GM23338 (cell line): Measurements from ENCODE around the gene KCTD17.

ENCODE experiments used
- EZH2 ChIP-seq: fragments of 200-600 bp; sonication (generic); IDR thresholded peaks from one replicate; pipeline ENCODE4 v1.8.0; 2017; ENCODE audit warnings: antibody characterized with exemption, mild to moderate bottlenecking, low read depth; ENCODE audit not compliant: unreplicated experiment
- POLR2AphosphoS5 ChIP-seq: IDR thresholded peaks from 2 replicates; pipeline ENCODE4 v1.6.1; 2016; ENCODE audit warnings: antibody characterized with exemption, low read depth
- TF ChIP-seq, protein P1 (sequence below), 2 experiments: fragments of 200-600 bp in 1 of 2; sonication (generic) in 1 of 2; conservative IDR thresholded peaks; 2 replicates each; pipeline versions ENCODE4 v1.5.1 to v1.6.1; 2016 to 2017; ENCODE audit warnings: antibody characterized with exemption in 2 of 2, low read depth in 2 of 2, mild to moderate bottlenecking in 2 of 2, moderate library complexity in 1 of 2

DNA sequence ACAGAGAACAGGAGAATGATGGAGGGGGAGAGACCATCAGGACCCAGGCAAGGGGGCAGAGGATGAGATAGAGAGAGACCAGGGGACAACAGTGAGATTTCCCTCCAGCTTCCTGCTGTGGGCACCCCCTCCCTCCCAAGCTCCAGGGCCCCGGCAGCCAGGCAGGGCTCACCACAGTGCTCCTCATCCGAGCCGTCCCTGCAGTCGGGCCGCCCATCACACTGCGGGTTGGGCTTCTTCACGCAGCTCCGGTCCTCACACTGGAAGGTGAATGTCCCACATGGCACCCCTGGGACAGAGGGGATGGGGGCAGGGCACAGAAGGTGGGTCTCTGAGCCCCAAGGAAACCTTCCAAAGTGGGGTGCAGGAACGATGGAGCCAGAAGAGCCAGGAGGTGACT, 19.2 kb downstream of the KCTD17 start:
- TF ChIP-seq, protein P1, sequence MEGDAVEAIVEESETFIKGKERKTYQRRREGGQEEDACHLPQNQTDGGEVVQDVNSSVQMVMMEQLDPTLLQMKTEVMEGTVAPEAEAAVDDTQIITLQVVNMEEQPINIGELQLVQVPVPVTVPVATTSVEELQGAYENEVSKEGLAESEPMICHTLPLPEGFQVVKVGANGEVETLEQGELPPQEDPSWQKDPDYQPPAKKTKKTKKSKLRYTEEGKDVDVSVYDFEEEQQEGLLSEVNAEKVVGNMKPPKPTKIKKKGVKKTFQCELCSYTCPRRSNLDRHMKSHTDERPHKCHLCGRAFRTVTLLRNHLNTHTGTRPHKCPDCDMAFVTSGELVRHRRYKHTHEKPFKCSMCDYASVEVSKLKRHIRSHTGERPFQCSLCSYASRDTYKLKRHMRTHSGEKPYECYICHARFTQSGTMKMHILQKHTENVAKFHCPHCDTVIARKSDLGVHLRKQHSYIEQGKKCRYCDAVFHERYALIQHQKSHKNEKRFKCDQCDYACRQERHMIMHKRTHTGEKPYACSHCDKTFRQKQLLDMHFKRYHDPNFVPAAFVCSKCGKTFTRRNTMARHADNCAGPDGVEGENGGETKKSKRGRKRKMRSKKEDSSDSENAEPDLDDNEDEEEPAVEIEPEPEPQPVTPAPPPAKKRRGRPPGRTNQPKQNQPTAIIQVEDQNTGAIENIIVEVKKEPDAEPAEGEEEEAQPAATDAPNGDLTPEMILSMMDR (conservative IDR thresholded peaks at IDR 0.05; ENCODE audit: low read depth in 2 of 2) = no peak
- no peak for TF ChIP-seq POLR2AphosphoS5
- no peak for TF ChIP-seq EZH2
